Stimulated activated CD4-positive, alpha-beta T cell treated with anti-CD3 and anti-CD28 coated beads, Interleukin-12 subunit alpha, Interleukin-12 subunit beta, amount 100 ng/mL, for 48 hours (primary cell): ENCODE measurements around the gene DNAH5.
"Not testable (repeated sequence)": the region's sequence is repeated elsewhere in the genome, so short reads cannot be mapped to it uniquely, and the experiment has no call there.

Source experiments
- DNase-seq, 3 donors: peaks; one replicate each; pipeline ENCODE4 v3.0.0-alpha.2; 2020; ENCODE audit warnings: low read depth in 2 of 3, low spot score in 1 of 3

The DNAH5 gene

DNA sequence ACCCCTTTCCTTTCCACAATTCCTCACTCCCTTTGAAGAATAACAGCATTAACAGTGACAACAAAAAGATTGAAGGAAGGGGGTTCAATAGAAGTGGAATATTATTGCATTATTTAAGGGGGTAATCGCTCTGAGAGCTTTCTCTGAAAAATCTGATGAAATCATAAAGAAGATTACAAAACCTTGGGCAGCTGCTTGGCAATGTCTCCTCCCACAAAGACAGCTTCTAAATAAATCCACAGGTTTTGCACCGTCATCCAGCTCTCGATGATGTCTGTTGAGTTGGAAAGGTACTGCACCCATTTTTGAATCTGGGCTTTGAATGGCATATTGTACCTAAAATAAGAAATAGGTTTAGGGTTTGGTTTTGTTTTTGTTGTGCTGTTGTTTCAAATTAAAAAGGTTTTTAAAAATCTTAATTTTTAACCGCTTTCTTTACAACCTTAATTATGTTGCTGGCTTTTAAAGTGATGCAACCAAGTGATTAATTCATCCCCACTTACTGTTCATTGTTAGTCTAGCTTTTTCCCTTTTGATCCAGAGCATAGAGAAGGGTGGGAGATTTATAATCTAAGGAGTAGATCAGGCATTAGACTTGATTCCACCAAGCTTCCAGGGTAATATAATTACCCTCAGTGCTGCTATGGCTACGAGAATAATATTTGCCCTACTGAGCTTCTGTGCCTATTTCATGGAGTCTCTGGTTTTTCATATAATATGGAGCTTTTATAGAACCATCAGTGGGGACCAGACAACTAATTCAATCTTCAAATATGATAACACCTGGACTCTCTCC is 85.0 kb downstream of the DNAH5 start:
- no peak for DNase-seq

GRCh38 chr5:13843175-13843846 is 101.2 kb downstream of the DNAH5 start:
- DNase-seq, result no peak

- DNase-seq, result no peak
These were observed 111.0 kb downstream of the DNAH5 start for GRCh38 chr5:13833440-13833839.

DNA sequence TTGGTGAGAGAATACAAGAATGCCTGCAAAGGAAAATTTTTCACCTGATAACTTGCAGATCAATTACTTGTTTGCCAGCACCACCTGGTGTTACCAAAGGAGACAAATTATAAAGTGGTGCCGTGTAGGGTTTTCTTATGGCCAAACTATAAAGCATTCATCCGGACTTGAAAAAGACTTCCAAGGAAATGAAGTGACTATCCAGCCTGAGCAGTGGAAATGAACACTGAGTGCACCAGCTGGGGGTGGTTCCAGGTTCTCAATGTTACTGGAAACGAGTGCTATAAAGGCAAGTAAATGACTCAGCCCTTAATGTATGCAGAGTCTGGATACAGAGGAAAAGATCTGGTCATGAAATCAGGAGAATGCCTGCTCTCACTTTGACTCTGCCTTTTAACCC is 113.1 kb downstream of the DNAH5 start:
- DNase-seq, result no peak

- DNase-seq, result no peak
These were observed 114.0 kb downstream of the DNAH5 start for GRCh38 chr5:13830536-13830935.

GRCh38 chr5:13821366-13821765 is 123.1 kb downstream of the DNAH5 start:
- no peak for DNase-seq

DNA sequence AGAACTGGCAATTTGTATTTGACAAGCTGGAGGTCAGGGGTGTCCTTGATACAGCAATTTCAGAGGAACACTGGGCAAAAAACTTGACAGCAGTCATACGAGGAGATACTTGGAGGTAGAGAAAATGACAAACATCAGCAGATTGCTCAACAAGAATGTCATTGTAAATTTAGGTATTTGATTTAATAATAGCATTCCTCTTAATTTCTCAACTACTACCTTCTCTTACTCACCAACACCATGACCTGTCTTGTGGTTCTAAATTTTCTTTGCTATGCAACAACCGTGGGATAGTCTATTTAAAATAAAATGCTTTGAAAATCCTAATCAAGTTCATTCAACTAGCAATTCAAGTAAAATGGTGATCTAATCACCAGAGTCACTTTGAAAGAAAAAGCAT is 128.4 kb downstream of the DNAH5 start:
- no peak for DNase-seq

- no peak for DNase-seq
These were observed 130.2 kb downstream of the DNAH5 start for GRCh38 chr5:13814301-13814700.

- DNase-seq, result no peak
These were observed 134.6 kb downstream of the DNAH5 start for GRCh38 chr5:13809921-13810320.

DNA sequence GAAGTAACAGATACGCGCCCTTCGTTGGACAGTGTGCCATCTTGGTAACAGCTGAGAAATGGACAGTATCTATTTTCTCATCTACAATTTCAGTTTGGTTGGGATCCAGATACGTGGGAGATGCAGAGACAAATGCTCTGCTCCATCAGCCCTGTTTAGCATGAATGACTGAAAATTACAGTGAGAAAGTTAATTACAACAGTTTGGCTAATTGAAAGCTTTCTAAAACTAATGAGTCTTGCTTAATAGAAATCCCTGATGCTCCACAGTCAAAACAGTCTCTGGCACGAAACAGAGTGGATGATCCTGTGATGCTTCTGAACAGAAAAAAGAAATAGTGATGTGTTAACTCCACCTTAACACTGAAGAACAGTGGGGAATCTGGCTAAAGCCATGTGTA is 140.2 kb downstream of the DNAH5 start:
- DNase-seq, result no peak

- not testable (repeated sequence) for DNase-seq
These were observed 145.9 kb downstream of the DNAH5 start for GRCh38 chr5:13798569-13798968.

GRCh38 chr5:13785781-13786415 is 158.6 kb downstream of the DNAH5 start:
- DNase-seq, result no peak

DNA sequence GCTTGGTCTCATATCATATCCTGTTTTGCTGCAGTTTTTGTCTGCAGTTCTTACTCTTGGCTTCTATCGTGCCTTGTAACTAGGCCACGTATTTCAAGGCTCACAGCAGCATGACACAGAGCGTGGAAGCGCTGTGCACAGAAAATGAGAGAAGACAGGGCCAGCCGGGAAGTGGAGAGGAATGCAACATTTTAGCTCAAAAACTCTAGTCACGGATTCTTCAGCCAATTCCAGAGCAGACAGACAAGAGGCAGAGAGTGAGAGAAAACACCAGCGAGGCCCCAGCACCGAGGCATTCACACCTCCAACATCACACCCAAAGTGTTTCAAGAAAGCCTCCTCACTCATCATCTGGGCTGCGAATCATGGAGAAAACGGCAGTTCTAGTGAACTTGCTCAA is 160.8 kb downstream of the DNAH5 start:
- DNase-seq, result no peak

- DNase-seq, result no peak
These were observed 164.4 kb downstream of the DNAH5 start for GRCh38 chr5:13780081-13780480.

GRCh38 chr5:13773649-13774048 is 170.8 kb downstream of the DNAH5 start:
- DNase-seq, result no peak

GRCh38 chr5:13771011-13771571 is 173.4 kb downstream of the DNAH5 start:
- DNase-seq, result no peak

- no peak for DNase-seq
These were observed 178.3 kb downstream of the DNAH5 start for GRCh38 chr5:13766236-13766635.

DNA sequence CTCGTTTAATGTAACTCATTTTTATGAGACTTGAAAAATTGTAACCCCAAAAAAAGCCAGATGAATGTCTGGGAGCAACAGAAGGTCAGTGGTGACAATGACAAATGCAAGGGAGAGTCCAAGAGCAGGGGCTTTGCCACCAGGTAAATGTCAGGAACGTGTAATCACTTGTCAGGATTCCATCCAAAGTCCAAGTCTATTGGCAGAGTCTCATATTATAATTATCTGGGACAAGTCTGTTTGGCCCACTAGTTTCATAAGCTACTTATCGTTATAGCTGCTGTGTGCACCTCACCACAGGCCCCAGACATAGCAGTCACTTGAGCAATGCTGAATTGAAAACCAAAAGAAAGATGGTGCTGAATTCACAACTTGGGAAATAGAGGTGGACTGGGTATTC is 180.8 kb downstream of the DNAH5 start:
- no peak for DNase-seq

DNA sequence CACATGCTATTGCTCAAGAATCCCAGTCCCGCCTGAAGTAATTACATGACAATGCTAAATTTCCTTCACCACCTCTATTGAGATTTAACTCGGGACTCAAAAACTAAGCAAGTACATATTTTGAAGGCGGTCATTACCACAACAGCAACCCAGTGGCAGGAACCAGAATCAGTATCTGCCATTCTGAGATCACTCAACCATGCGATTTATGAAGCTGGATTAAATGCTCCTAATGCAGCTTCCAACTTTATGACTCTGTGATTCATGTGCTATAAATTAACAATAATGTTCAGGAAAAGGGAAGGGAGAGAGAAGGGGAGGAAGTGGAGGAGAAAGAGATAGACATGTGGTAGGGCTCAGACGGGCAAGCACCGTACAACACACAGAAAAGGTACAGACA is 194.7 kb downstream of the DNAH5 start:
- no peak for DNase-seq

- no peak for DNase-seq
These were observed 198.5 kb downstream of the DNAH5 start for GRCh38 chr5:13746026-13746425.

GRCh38 chr5:13745508-13745907 is 199.0 kb downstream of the DNAH5 start:
- DNase-seq, result no peak

- DNase-seq, result no peak
These were observed 204.0 kb downstream of the DNAH5 start for GRCh38 chr5:13740471-13740870.
